Stimulated activated CD4-positive, alpha-beta T cell treated with anti-CD3 and anti-CD28 coated beads, Interleukin-2, amount 100 ng/mL, for 48 hours (primary cell): ENCODE measurements around the gene USP17L18.
"Not testable (repeated sequence)": the region's sequence is repeated elsewhere in the genome, so short reads cannot be mapped to it uniquely, and the experiment has no call there.

Experiments used
- DNase-seq, 2 donors: peaks; one replicate each; pipeline ENCODE4 v3.0.0-alpha.2; 2020

USP17L18 gene, protein sequence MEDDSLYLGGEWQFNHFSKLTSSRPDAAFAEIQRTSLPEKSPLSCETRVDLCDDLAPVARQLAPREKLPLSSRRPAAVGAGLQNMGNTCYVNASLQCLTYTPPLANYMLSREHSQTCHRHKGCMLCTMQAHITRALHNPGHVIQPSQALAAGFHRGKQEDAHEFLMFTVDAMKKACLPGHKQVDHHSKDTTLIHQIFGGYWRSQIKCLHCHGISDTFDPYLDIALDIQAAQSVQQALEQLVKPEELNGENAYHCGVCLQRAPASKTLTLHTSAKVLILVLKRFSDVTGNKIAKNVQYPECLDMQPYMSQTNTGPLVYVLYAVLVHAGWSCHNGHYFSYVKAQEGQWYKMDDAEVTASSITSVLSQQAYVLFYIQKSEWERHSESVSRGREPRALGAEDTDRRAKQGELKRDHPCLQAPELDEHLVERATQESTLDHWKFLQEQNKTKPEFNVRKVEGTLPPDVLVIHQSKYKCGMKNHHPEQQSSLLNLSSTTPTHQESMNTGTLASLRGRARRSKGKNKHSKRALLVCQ

DNA sequence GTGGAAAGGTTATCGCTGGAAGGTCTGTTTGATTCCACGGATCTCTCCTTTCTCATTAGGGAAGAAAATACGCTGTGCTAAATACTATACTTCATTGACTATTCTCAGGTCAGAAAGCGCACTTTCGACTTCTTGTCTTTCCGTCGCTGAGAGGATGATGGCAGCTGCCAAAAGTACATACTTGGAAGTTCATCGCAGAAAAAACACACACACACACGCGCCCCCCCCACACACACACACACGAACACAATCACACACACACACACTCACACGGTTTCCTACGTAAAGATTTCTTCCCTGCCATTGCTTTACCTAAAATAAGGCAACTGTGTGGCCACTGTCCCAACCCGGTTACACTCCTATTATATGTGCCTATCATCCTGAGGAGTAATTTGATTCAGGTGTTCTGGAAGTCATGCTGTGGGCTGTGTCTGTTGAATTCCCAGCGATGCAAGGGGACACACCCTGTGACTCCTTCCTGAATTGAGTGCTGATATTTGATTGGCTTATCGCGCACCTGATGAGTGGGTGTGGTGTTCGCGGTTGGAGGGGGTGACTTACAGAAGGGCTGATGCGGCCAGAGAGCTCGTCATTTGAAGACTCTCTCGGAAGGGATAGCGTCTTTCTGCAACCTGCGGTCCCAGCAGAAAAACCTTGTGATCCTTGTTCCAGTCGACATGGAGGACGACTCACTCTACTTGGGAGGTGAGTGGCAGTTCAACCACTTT is at the start of gene USP17L18:
TSS of gene USP17L18 (plus strand) at position 678 of the 728 bp plus-strand sequence. CDS start at position 678, 0 bp downstream.
- DNase-seq = not testable (repeated sequence)

DNA sequence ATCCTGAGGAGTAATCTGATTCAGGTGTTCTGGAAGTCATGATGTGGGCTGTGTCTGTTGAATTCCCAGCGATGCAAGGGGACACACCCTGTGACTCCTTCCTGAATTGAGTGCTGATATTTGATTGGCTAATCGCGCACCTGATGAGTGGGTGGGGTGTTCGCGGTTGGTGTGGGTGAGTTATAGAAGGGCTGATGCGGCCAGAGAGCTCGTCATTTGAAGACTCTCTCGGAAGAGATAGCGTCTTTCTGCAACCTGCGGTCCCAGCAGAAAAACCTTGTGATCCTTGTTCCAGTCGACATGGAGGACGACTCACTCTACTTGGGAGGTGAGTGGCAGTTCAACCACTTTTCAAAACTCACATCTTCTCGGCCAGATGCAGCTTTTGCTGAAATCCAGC is 38.1 kb upstream of the USP17L18 start, which contains the start of gene USP17L10:
TSS of gene USP17L10 (plus strand) at position 301 of the 400 bp plus-strand sequence. CDS start at position 301, 0 bp downstream.
- not testable (repeated sequence) for DNase-seq

DNA sequence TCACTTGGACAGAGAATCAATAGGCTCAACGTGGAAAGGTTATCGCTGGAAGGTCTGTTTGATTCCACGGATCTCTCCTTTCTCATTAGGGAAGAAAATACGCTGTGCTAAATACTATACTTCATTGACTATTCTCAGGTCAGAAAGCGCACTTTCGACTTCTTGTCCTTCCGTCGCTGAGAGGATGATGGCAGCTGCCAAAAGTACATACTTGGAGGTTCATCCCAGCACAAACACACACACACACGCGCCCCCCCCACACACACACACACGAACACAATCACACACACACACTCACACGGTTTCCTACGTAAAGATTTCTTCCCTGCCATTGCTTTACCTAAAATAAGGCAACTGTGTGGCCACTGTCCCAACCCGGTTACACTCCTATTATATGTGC is 33.7 kb upstream of the USP17L18 start:
- DNase-seq = not testable (repeated sequence)

DNA sequence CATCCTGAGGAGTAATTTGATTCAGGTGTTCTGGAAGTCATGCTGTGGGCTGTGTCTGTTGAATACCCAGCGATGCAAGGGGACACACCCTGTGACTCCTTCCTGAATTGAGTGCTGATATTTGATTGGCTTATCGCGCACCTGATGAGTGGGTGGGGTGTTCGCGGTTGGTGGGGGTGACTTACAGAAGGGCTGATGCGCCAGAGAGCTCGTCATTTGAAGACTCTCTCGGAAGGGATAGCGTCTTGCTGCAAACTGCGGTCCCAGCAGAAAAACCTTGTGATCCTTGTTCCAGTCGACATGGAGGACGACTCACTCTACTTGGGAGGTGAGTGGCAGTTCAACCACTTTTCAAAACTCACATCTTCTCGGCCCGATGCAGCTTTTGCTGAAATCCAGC is 33.3 kb upstream of the USP17L18 start, which contains the start of gene USP17L11:
TSS of gene USP17L11 (plus strand) at position 301 of the 400 bp plus-strand sequence. CDS start at position 301, 0 bp downstream.
- DNase-seq = not testable (repeated sequence)

DNA sequence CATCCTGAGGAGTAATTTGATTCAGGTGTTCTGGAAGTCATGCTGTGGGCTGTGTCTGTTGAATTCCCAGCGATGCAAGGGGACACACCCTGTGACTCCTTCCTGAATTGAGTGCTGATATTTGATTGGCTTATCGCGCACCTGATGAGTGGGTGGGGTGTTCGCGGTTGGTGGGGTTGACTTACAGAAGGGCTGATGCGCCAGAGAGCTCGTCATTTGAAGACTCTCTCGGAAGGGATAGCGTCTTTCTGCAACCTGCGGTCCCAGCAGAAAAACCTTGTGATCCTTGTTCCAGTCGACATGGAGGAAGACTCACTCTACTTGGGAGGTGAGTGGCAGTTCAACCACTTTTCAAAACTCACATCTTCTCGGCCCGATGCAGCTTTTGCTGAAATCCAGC is 28.6 kb upstream of the USP17L18 start, which contains the start of gene USP17L12:
TSS of gene USP17L12 (plus strand) at position 301 of the 400 bp plus-strand sequence. CDS start at position 301, 0 bp downstream.
- DNase-seq = not testable (repeated sequence)

DNA sequence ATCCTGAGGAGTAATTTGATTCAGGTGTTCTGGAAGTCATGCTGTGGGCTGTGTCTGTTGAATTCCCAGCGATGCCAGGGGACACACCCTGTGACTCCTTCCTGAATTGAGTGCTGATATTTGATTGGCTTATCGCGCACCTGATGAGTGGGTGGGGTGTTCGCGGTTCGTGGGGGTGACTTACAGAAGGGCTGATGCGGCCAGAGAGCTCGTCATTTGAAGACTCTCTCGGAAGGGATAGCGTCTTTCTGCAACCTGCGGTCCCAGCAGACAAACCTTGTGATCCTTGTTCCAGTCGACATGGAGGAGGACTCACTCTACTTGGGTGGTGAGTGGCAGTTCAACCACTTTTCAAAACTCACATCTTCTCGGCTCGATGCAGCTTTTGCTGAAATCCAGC is 23.8 kb upstream of the USP17L18 start, which contains the start of gene USP17L13:
TSS of gene USP17L13 (plus strand) at position 301 of the 400 bp plus-strand sequence. CDS start at position 301, 0 bp downstream.
- DNase-seq = not testable (repeated sequence)

DNA sequence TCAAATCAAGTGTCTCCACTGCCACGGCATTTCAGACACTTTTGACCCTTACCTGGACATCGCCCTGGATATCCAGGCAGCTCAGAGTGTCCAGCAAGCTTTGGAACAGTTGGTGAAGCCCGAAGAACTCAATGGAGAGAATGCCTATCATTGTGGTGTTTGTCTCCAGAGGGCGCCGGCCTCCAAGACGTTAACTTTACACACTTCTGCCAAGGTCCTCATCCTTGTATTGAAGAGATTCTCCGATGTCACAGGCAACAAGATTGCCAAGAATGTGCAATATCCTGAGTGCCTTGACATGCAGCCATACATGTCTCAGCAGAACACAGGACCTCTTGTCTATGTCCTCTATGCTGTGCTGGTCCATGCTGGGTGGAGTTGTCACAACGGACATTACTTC is 18.2 kb upstream of the USP17L18 start:
- not testable (repeated sequence) for DNase-seq

DNA sequence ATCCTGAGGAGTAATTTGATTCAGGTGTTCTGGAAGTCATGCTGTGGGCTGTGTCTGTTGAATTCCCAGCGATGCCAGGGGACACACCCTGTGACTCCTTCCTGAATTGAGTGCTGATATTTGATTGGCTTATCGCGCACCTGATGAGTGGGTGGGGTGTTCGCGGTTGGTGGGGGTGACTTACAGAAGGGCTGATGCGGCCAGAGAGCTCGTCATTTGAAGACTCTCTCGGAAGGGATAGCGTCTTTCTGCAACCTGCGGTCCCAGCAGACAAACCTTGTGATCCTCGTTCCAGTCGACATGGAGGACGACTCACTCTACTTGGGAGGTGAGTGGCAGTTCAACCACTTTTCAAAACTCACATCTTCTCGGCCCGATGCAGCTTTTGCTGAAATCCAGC is 14.3 kb upstream of the USP17L18 start, which contains the start of gene USP17L15:
TSS of gene USP17L15 (plus strand) at position 301 of the 400 bp plus-strand sequence. CDS start at position 301, 0 bp downstream.
- not testable (repeated sequence) for DNase-seq

DNA sequence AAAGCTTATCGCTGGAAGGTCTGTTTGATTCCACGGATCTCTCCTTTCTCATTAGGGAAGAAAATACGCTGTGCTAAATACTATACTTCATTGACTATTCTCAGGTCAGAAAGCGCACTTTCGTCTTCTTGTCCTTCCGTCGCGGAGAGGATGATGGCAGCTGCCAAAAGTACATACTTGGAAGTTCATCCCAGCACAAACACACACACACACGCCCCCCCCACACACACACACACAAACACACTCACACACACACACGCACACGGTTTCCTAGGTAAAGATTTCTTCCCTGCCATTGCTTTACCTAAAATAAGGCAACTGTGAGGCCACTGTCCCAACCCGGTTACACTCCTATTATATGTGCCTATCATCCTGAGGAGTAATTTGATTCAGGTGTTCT is 10.0 kb upstream of the USP17L18 start:
- not testable (repeated sequence) for DNase-seq

DNA sequence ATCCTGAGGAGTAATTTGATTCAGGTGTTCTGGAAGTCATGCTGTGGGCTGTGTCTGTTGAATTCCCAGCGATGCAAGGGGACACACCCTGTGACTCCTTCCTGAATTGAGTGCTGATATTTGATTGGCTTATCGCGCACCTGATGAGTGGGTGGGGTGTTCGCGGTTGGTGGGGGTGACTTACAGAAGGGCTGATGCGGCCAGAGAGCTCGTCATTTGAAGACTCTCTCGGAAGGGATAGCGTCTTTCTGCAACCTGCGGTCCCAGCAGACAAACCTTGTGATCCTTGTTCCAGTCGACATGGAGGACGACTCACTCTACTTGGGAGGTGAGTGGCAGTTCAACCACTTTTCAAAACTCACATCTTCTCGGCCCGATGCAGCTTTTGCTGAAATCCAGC is 4.9 kb upstream of the USP17L18 start, which contains the start of gene USP17L17:
TSS of gene USP17L17 (plus strand) at position 301 of the 400 bp plus-strand sequence. CDS start at position 301, 0 bp downstream.
- not testable (repeated sequence) for DNase-seq

DNA sequence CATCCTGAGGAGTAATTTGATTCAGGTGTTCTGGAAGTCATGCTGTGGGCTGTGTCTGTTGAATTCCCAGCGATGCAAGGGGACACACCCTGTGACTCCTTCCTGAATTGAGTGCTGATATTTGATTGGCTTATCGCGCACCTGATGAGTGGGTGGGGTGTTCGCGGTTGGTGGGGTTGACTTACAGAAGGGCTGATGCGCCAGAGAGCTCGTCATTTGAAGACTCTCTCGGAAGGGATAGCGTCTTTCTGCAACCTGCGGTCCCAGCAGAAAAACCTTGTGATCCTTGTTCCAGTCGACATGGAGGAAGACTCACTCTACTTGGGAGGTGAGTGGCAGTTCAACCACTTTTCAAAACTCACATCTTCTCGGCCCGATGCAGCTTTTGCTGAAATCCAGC is 4.6 kb downstream of the USP17L18 start, which contains the start of gene USP17L19:
TSS of gene USP17L19 (plus strand) at position 301 of the 400 bp plus-strand sequence. CDS start at position 301, 0 bp downstream.
- DNase-seq = not testable (repeated sequence)

DNA sequence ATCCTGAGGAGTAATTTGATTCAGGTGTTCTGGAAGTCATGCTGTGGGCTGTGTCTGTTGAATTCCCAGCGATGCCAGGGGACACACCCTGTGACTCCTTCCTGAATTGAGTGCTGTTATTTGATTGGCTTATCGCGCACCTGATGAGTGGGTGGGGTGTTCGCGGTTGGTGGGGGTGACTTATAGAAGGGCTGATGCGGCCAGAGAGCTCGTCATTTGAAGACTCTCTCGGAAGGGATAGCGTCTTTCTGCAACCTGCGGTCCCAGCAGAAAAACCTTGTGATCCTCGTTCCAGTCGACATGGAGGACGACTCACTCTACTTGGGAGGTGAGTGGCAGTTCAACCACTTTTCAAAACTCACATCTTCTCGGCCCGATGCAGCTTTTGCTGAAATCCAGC is 9.4 kb downstream of the USP17L18 start, which contains the start of gene USP17L20:
TSS of gene USP17L20 (plus strand) at position 301 of the 400 bp plus-strand sequence. CDS start at position 301, 0 bp downstream.
- not testable (repeated sequence) for DNase-seq

DNA sequence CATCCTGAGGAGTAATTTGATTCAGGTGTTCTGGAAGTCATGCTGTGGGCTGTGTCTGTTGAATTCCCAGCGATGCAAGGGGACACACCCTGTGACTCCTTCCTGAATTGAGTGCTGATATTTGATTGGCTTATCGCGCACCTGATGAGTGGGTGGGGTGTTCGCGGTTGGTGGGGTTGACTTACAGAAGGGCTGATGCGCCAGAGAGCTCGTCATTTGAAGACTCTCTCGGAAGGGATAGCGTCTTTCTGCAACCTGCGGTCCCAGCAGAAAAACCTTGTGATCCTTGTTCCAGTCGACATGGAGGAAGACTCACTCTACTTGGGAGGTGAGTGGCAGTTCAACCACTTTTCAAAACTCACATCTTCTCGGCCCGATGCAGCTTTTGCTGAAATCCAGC is 14.1 kb downstream of the USP17L18 start, which contains the start of gene USP17L21:
TSS of gene USP17L21 (plus strand) at position 301 of the 400 bp plus-strand sequence. CDS start at position 301, 0 bp downstream.
- not testable (repeated sequence) for DNase-seq

DNA sequence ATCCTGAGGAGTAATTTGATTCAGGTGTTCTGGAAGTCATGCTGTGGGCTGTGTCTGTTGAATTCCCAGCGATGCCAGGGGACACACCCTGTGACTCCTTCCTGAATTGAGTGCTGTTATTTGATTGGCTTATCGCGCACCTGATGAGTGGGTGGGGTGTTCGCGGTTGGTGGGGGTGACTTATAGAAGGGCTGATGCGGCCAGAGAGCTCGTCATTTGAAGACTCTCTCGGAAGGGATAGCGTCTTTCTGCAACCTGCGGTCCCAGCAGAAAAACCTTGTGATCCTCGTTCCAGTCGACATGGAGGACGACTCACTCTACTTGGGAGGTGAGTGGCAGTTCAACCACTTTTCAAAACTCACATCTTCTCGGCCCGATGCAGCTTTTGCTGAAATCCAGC is 18.9 kb downstream of the USP17L18 start, which contains the start of gene USP17L22:
TSS of gene USP17L22 (plus strand) at position 301 of the 400 bp plus-strand sequence. CDS start at position 301, 0 bp downstream.
- DNase-seq = not testable (repeated sequence)

DNA sequence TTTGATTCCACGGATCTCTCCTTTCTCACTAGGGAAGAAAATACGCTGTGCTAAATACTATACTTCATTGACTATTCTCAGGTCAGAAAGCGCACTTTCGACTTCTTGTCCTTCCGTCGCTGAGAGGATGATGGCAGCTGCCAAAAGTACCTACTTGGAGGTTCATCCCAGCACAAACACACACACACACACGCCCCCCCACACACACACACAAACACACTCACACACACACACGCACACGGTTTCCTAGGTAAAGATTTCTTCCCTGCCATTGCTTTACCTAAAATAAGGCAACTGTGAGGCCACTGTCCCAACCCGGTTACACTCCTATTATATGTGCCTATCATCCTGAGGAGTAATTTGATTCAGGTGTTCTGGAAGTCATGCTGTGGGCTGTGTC is 23.3 kb downstream of the USP17L18 start:
- not testable (repeated sequence) for DNase-seq
